HepG2 (cell line): ENCODE results near the gene MAPKAPK3.
A peak's percentile ranks its signal among the peaks of the same experiment; 100 is the strongest.

ENCODE experiments used
- MTA1 ChIP-seq: sonication (generic); formaldehyde crosslinking; IDR thresholded peaks from 2 replicates; pipeline ENCODE4 v1.4.0; 2020; ENCODE audit warnings: missing genetic modification reagents, mild to moderate bottlenecking, borderline replicate concordance
- POLR2A ChIP-seq, 2 experiments: IDR thresholded peaks; 2 replicates each; pipeline ENCODE4 v1.6.1; 2011; ENCODE audit warnings: low read depth in 2 of 2, low read length in 2 of 2, mild to moderate bottlenecking in 1 of 2, moderate library complexity in 1 of 2; ENCODE audit not compliant: insufficient read depth in 1 of 2

DNA sequence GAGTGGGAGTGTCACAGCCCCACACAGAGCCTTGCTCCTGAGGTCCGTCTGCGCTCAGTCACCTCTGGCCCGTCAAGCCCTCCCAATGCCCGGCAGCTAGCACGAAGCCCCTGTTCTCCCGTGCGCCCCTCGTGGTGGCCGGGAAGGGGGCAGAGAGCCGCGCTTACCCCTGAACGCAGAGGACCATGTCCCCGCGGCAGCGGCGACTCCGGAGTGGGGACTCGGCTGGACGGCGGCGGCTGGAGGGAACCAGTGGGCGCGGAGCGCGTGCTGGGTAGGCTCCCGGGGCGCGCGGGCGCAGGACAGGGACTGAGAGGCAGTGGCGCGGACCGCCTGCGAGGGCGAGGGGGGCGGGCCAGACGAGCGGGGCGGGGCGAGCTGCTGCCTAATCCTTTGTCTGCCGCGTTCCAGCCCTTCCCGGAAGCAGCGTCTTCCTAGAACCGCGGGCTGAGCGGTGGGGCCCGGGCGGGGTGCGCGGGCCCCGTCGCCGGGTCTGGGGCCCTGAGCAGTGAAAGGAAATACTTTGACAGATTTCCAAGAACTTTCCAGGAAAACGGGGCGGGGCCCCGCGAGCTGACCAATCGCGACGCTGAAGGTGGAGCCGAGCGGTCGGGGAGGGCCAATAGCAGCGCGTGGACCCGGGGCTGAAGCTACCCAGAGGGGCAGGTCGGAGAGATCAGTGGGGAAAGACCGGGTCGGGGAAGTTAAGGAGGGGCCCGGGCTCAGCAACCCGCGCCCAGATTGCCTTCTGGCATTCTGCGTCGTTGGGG is 5.3 kb upstream of the MAPKAPK3 start, which contains the start of gene CISH:
- peak; percentile 85; the same call in 1 of the 2 replicates for TF ChIP-seq MTA1 (CRISPR knock-in tag)
- no peak for TF ChIP-seq POLR2A (IDR thresholded peaks at IDR 0.05; ENCODE audit: insufficient read depth in 1 of 2, low read depth in 2 of 2, low read length in 2 of 2)
